ENCODE data around the gene MYO3B.

DNA sequence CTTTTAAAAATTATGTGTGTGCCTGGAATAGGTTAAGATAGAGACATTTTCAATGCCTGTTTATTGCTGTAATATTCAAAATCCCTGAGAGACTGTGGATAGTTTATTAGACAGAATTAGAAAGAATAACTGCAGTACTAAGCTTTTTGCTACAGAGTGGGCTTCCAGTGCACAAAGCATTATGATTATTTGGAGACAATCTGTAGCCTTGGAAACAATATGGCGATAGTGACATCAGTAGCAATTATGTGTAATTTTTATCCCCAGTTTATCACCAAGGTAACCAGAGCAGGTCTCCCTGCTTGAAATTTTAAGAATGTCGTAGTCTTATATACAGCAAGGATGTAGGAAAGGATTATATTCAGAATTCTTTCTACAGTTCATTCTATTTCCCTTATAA lies 100.0 kb downstream of the MYO3B start:
- TF ChIP-seq CTCF (IDR thresholded peaks at IDR 0.05; ENCODE audit: low read length) (no peak), EZH2 (optimal IDR thresholded peaks at IDR 0.05; ENCODE audit: low read depth, low read length) (no peak)
